ENCODE data around the gene NELFA. TPM values are rescaled to one million over a fixed set of nuclear protein-coding genes. Genes with fewer than 3 reads are reported as not detected.

The NELFA gene
- total and polyA plus RNA-seq, 2 of the 4 experiments (the other 2 are of a cell fraction), result 4.3 to 21.9 TPM

DNA sequence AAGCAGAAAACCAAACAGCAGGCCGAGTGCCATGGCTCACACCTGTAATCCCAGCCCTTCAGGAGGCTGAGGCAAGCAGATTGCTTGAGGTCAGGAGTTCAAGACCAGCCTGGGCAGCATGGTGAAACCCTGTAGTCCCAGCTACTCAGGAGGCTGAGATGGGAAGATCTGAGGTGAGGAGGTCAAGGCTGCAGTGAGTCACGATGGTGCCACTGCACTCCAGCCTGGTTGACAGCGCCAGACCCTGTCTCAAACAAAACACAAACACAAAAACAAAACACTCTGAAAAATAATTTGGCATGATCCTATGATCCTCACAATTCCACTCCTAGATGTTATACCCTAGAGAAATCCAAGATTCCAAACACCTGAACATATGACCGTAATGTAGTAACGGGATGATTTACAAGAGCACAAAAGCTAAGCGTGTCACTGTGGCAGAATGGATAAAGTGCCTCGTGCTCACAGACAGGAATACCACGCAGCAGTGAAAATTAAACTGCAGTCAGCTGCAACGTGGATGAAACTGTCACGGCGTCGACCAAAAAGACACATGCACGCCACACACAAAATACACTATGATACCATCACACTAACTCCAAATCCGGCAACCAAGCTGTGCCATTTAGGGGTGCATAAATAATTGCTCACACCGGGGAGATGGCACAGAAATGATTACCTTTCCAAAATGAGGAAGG is 1.7 kb downstream of the NELFA start:
- H3K4me1 ChIP-seq (ENCODE audit: control insufficient read depth, insufficient read depth, low read length), result peaks cover 6% of the 10 kb centered on the region; the same call in 1 of the 2 replicates
- H3K27ac ChIP-seq (ENCODE audit: insufficient read depth, low read length), result no peak overlapping the region
- peaks cover 23% of the 10 kb centered on the region for H4K20me1 ChIP-seq (ENCODE audit: insufficient read depth, low read length)
- H3K27me3 ChIP-seq (ENCODE audit: control insufficient read depth, insufficient read depth, low read length), result no peaks in the 10 kb centered on the region
- no peak overlapping the region for H2AK9ac ChIP-seq (replicated peaks; ENCODE audit: low read depth, low read length, poor library complexity)
- H3K4me2 ChIP-seq (ENCODE audit: low read depth, low read length), result peak overlapping the region; percentile 78
- no peak overlapping the region for H2BK5ac ChIP-seq (ENCODE audit: low read depth, low read length, poor library complexity, severe bottlenecking)
- H3K4me3 ChIP-seq (ENCODE audit: insufficient read depth, low read depth, low read length), result peak overlapping the region; percentile 100
- no peak overlapping the region for H2BK15ac ChIP-seq (ENCODE audit: low read depth, low read length)
- H4K8ac ChIP-seq (ENCODE audit: low read depth in 2 of 2, low read length in 2 of 2), result no peak overlapping the region
- in situ Hi-C loops (cut with MboI; ENCODE audit: low sequenced_read_pairs) (no loop called here), dilution Hi-C loops (cut with HindIII; ENCODE audit: low sequenced_read_pairs, unreplicated experiment) (no loop called here), intact Hi-C loops (cut with micrococcal nuclease) (no loop called here)
- 73% methylated on average over 3 of the region's 15 CpGs; no CpG with 5 or more reads in 1 of the 2 experiments for WGBS, 2 experiments (ENCODE audit: extremely low coverage in 2 of 2, insufficient read length in 1 of 2)
- peak overlapping the region; percentile 64; the same call in 1 of the 2 replicates for H3K23ac ChIP-seq (ENCODE audit: low read depth, low read length)
- ChIA-PET CTCF (interaction anchor here (1.1 kb wide), 1 partner anchor 22 kb away, joined by 3 read pairs; no protein-coding TSS in a partner anchor), POLR2A (ENCODE audit: unreplicated experiment) (no interaction called here)
- ATAC-seq (ENCODE audit: low read depth), result no peak
- BruUV-seq (replicated peaks), result no TSS peak
- H3K79me1 ChIP-seq (ENCODE audit: low read depth in 1 of 2, low read length in 2 of 2), result peaks cover 24 to 49% of the 10 kb centered on the region in 2 experiments
- no peak overlapping the region for H2BK20ac ChIP-seq (ENCODE audit: low read depth, low read length)
- no peak for DNase-seq
- H4K91ac ChIP-seq (ENCODE audit: insufficient read depth, low read depth, low read length), result no peak overlapping the region
- no peak overlapping the region for H3K56ac ChIP-seq (ENCODE audit: extremely low read depth, insufficient read depth, low read length)
- no peak overlapping the region for H2AK5ac ChIP-seq (ENCODE audit: low read depth, low read length)
- H3K4ac ChIP-seq (ENCODE audit: low read depth, low read length), result no peak overlapping the region
- H2BK120ac ChIP-seq (ENCODE audit: low read depth, low read length), result no peak overlapping the region
- H3K36me3 ChIP-seq (ENCODE audit: control insufficient read depth, insufficient read depth, low read length), result peaks cover 10% of the 10 kb centered on the region
- TF ChIP-seq RFX5 (IDR thresholded peaks at IDR 0.05; ENCODE audit: low read depth, low read length) (no peak), MXI1 (IDR thresholded peaks at IDR 0.05; ENCODE audit: borderline replicate concordance, low read depth, low read length) (no peak), CEBPB (IDR thresholded peaks at IDR 0.05; ENCODE audit: low read depth, low read length) (no peak)
- TF ChIP-seq, protein P1, sequence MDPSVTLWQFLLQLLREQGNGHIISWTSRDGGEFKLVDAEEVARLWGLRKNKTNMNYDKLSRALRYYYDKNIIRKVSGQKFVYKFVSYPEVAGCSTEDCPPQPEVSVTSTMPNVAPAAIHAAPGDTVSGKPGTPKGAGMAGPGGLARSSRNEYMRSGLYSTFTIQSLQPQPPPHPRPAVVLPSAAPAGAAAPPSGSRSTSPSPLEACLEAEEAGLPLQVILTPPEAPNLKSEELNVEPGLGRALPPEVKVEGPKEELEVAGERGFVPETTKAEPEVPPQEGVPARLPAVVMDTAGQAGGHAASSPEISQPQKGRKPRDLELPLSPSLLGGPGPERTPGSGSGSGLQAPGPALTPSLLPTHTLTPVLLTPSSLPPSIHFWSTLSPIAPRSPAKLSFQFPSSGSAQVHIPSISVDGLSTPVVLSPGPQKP (IDR thresholded peaks at IDR 0.05; ENCODE audit: borderline replicate concordance, low read depth, low read length), result no peak
- no peak overlapping the region for H2AFZ ChIP-seq (replicated peaks; ENCODE audit: low read length, poor library complexity)
- H3K9me3 ChIP-seq (ENCODE audit: control insufficient read depth, insufficient read depth, low read length), result no peaks in the 10 kb centered on the region
- H3K18ac ChIP-seq (ENCODE audit: low read depth, low read length), result no peak overlapping the region
- no peak overlapping the region for H3K9ac ChIP-seq (ENCODE audit: low read depth, low read length)
- H3K14ac ChIP-seq (replicated peaks; ENCODE audit: low read depth, low read length), result no peak overlapping the region
- no peak overlapping the region for H4K5ac ChIP-seq (ENCODE audit: low read depth, low read length)
- peaks cover 4% of the 10 kb centered on the region for H3K9me1 ChIP-seq (ENCODE audit: insufficient read depth, low read length)
